ENCODE results near the gene RINT1.

Gene RINT1

GRCh38 chr7:105538339-105538738, 6.3 kb downstream of the RINT1 start:
- no peak overlapping the region for H3K4me3 ChIP-seq (ENCODE audit: low read length)
- no peak overlapping the region for H3K9ac ChIP-seq (ENCODE audit: low read length)
- H3K36me3 ChIP-seq (ENCODE audit: control insufficient read depth, insufficient read depth, low read length, severe bottlenecking) = peaks cover 76% of the 10 kb centered on the region
- no peaks in the 10 kb centered on the region for H3K9me3 ChIP-seq (ENCODE audit: control insufficient read depth, low read length)
- H3K4me1 ChIP-seq (ENCODE audit: control insufficient read depth, insufficient read depth, low read length) = peaks cover 4% of the 10 kb centered on the region
- no peak for DNase-seq (ENCODE audit: low read depth)
- no peaks in the 10 kb centered on the region for H3K27me3 ChIP-seq (replicated peaks; ENCODE audit: control insufficient read depth, insufficient read depth, low read length)

GRCh38 chr7:105559926-105560325, 27.9 kb downstream of the RINT1 start:
- H3K4me3 ChIP-seq (ENCODE audit: low read length) = no peak overlapping the region
- H3K4me1 ChIP-seq (ENCODE audit: control insufficient read depth, insufficient read depth, low read length) = no peaks in the 10 kb centered on the region
- no peaks in the 10 kb centered on the region for H3K27me3 ChIP-seq (replicated peaks; ENCODE audit: control insufficient read depth, insufficient read depth, low read length)
- no peaks in the 10 kb centered on the region for H3K9me3 ChIP-seq (ENCODE audit: control insufficient read depth, low read length)
- H3K9ac ChIP-seq (ENCODE audit: low read length) = no peak overlapping the region
- DNase-seq (ENCODE audit: low read depth) = no peak
- peaks cover 81% of the 10 kb centered on the region for H3K36me3 ChIP-seq (ENCODE audit: control insufficient read depth, insufficient read depth, low read length, severe bottlenecking)

- Histone ChIP-seq H3K4me3 (ENCODE audit: low read length) (no peak overlapping the region), H3K36me3 (ENCODE audit: control insufficient read depth, insufficient read depth, low read length, severe bottlenecking) (peaks cover 83% of the 10 kb centered on the region), H3K9me3 (ENCODE audit: control insufficient read depth, low read length) (no peaks in the 10 kb centered on the region), H3K4me1 (ENCODE audit: control insufficient read depth, insufficient read depth, low read length) (no peaks in the 10 kb centered on the region), H3K9ac (ENCODE audit: low read length) (no peak overlapping the region), H3K27me3 (replicated peaks; ENCODE audit: control insufficient read depth, insufficient read depth, low read length) (no peaks in the 10 kb centered on the region)
- DNase-seq (ENCODE audit: low read depth) = no peak
Observed at GRCh38 chr7:105565190-105565589, 33.2 kb downstream of the RINT1 start.

DNA sequence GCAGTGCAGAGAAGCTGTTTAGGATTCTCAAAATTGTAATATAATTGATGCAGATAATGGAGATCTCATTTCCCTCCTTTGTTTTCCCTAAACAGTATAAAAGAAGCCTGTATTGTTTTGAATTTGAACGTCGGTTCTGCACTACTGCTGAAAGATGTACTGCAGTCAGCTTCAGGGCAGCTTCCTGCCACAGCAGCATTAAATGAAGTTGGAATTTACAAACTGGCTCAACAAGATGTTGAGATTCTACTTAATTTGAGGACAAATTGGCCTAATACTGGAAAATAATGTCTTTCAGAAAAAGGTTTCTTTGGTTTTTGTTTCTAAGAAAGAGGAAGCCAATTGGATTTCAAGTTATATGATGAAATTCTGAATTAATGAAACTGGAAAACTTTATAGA, 35.0 kb downstream of the RINT1 start:
- H3K36me3 ChIP-seq (ENCODE audit: control insufficient read depth, insufficient read depth, low read length, severe bottlenecking) = peaks cover 70% of the 10 kb centered on the region

DNA sequence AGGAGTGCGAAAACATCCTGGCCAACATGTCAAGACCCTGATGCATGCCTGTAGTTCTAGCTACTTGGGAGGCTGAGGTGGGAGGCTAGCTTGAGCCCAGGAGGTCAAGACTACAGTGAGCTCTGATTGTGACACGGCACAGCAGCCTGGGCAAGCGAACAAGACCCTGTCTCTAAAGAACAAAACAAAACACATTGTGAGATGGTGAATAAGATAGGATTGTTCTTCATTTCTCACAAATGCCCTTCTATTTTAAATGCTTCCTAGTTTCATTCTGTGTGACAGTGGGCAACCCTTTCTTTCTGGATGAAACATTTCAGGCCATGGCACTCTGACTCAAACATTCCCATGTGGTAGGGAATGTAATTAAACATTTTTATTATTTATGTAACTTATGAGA, 35.8 kb downstream of the RINT1 start:
- Histone ChIP-seq H3K27me3 (replicated peaks; ENCODE audit: control insufficient read depth, insufficient read depth, low read length) (no peaks in the 10 kb centered on the region), H3K9me3 (ENCODE audit: control insufficient read depth, low read length) (no peaks in the 10 kb centered on the region), H3K36me3 (ENCODE audit: control insufficient read depth, insufficient read depth, low read length, severe bottlenecking) (peaks cover 64% of the 10 kb centered on the region), H3K4me1 (ENCODE audit: control insufficient read depth, insufficient read depth, low read length) (peaks cover 13% of the 10 kb centered on the region), H3K4me3 (ENCODE audit: low read length) (no peak overlapping the region), H3K9ac (ENCODE audit: low read length) (no peak overlapping the region)
- no peak for DNase-seq (ENCODE audit: low read depth)

More for the DNA sequence above, 35.0 kb downstream of the RINT1 start:
- Histone ChIP-seq H3K4me1 (ENCODE audit: control insufficient read depth, insufficient read depth, low read length) (peaks cover 13% of the 10 kb centered on the region), H3K4me3 (ENCODE audit: low read length) (no peak overlapping the region), H3K27me3 (replicated peaks; ENCODE audit: control insufficient read depth, insufficient read depth, low read length) (no peaks in the 10 kb centered on the region), H3K9me3 (ENCODE audit: control insufficient read depth, low read length) (no peaks in the 10 kb centered on the region), H3K9ac (ENCODE audit: low read length) (no peak overlapping the region)
- DNase-seq (ENCODE audit: low read depth) = no peak

DNA sequence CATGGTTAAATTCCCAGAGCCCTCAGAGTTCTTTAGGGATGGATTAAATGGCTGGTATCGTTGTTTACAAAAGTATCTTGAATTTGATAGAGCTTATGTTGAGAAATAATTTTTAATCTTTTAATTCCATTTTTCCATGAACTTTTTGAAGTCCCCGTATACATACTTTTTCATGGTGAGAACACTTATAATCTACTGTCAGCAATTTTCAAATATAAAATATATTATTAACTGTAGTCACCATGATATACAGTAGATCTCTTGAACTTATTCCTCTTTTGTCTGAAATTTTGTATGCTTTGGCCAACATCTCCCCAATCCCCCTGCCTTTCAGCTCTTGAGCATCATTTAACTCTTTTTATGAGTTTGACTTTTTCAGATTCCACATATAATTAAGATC, 39.9 kb downstream of the RINT1 start:
- no peak overlapping the region for H3K9ac ChIP-seq (ENCODE audit: low read length)
- no peaks in the 10 kb centered on the region for H3K9me3 ChIP-seq (ENCODE audit: control insufficient read depth, low read length)
- H3K4me3 ChIP-seq (ENCODE audit: low read length) = no peak overlapping the region
- peaks cover 13% of the 10 kb centered on the region for H3K4me1 ChIP-seq (ENCODE audit: control insufficient read depth, insufficient read depth, low read length)
- no peak for DNase-seq (ENCODE audit: low read depth)
- H3K36me3 ChIP-seq (ENCODE audit: control insufficient read depth, insufficient read depth, low read length, severe bottlenecking) = peaks cover 26% of the 10 kb centered on the region
- no peaks in the 10 kb centered on the region for H3K27me3 ChIP-seq (replicated peaks; ENCODE audit: control insufficient read depth, insufficient read depth, low read length)

GRCh38 chr7:105577251-105577650, 45.2 kb downstream of the RINT1 start:
- no peak overlapping the region for H3K9ac ChIP-seq (ENCODE audit: low read length)
- peak; percentile 58 for DNase-seq (ENCODE audit: low read depth)
- no peaks in the 10 kb centered on the region for H3K27me3 ChIP-seq (replicated peaks; ENCODE audit: control insufficient read depth, insufficient read depth, low read length)
- H3K9me3 ChIP-seq (ENCODE audit: control insufficient read depth, low read length) = no peaks in the 10 kb centered on the region
- H3K4me1 ChIP-seq (ENCODE audit: control insufficient read depth, insufficient read depth, low read length) = peaks cover 8% of the 10 kb centered on the region
- H3K36me3 ChIP-seq (ENCODE audit: control insufficient read depth, insufficient read depth, low read length, severe bottlenecking) = no peaks in the 10 kb centered on the region
- H3K4me3 ChIP-seq (ENCODE audit: low read length) = no peak overlapping the region

DNA sequence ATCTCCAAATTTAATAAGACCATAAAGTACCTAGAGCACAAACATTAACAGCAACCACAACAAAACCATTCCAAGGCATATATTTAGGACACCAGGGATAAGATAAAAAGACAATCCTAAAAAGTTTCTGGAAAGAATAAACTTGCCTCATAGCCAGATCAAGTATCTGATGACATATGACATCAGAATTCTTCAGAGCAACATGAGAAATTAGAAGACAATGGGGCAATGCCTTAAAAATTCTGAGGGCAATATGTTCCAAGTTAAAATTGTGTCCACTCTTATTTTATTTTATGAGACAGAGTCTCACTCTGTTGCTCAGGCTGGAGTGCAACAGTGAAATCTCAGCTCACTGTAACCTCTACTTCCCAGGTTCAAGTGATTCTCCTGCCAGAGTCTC, 46.5 kb downstream of the RINT1 start:
- DNase-seq (ENCODE audit: low read depth) = peak; percentile 76
- no peak overlapping the region for H3K9ac ChIP-seq (ENCODE audit: low read length)
- H3K4me1 ChIP-seq (ENCODE audit: control insufficient read depth, insufficient read depth, low read length) = peaks cover 8% of the 10 kb centered on the region
- no peaks in the 10 kb centered on the region for H3K36me3 ChIP-seq (ENCODE audit: control insufficient read depth, insufficient read depth, low read length, severe bottlenecking)
- no peaks in the 10 kb centered on the region for H3K9me3 ChIP-seq (ENCODE audit: control insufficient read depth, low read length)
- H3K27me3 ChIP-seq (replicated peaks; ENCODE audit: control insufficient read depth, insufficient read depth, low read length) = no peaks in the 10 kb centered on the region
- no peak overlapping the region for H3K4me3 ChIP-seq (ENCODE audit: low read length)

DNA sequence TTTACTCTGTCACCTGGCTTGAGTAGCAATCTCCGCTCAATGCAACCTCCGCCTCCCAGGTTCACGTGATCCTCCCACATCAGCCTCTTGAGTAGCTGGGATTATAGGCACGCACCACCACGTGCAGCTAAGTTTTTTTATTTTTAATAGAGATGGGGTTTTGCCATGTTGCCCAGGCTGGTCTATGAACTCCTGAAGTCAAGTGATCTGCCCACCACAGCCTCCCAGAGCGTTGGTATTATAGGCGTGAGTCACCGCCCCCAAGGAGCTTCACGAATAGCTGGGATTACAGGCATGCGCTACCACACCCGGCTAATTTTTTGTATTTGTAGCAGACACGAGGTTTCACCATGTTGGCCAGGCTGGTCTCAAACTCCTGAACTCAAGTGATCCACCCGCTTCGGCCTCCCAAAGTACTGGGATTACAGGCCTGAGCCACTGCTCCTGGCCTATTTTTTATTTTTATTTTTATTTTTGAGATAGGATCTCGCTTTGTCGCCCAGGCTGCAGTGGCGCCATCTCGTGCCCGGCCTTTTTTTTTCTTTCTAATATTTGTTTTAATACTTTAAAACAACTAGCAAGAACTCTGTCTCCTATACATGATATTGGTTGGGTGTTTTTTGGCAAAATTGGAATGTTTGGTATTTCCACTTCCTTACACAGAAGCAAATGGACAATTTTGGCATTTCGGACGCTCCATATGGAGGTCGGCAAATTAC, 48.2 kb downstream of the RINT1 start:
- peaks cover 8% of the 10 kb centered on the region for H3K4me1 ChIP-seq (ENCODE audit: control insufficient read depth, insufficient read depth, low read length)
- no peak overlapping the region for H3K9ac ChIP-seq (ENCODE audit: low read length)
- no peak for DNase-seq (ENCODE audit: low read depth)
- no peaks in the 10 kb centered on the region for H3K36me3 ChIP-seq (ENCODE audit: control insufficient read depth, insufficient read depth, low read length, severe bottlenecking)
- no peaks in the 10 kb centered on the region for H3K9me3 ChIP-seq (ENCODE audit: control insufficient read depth, low read length)
- no peaks in the 10 kb centered on the region for H3K27me3 ChIP-seq (replicated peaks; ENCODE audit: control insufficient read depth, insufficient read depth, low read length)
- H3K4me3 ChIP-seq (ENCODE audit: low read length) = no peak overlapping the region

DNA sequence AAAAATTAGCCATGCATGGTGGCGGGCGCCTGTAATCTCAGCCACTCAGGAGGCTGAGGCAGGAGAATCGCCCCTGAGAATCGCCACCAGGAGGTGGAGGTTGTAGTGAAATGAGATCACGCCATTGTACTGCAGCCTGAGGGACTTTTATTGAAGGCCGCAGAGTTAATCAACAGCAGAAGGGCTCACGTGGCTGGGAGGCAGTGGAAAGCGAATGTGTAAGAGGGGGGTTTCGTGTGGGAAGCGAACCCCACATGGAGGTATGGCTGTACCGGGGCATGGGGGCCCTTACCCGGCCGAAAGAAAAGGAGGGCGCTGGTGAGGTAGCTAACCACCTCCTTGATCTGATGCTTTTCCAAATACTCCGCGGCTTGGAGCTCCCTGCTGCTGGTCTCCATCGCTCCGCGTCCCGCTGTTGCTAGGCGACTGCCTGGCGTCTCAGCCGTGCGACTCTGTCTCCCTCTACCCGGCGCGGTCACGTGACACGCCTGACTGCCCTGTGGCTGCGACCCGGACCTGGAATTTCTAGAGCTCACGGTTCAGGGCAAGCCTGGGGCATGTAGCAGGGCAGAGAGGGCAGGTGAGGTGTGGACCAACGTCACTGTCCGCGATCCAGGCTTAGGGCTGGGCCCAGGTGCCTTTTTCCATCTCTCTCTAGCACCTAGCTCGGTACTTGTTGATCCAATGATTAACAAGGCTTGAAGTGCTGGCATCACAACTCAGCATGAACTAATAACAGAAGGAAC, 49.2 kb downstream of the RINT1 start, which contains the start of gene EFCAB10:
TSS of gene EFCAB10 (minus strand) at position 428 of the 746 bp plus-strand sequence. CDS start at position 398, 30 bp downstream.
- Histone ChIP-seq H3K4me1 (ENCODE audit: control insufficient read depth, insufficient read depth, low read length) (peaks cover 8% of the 10 kb centered on the region), H3K4me3 (ENCODE audit: low read length) (peak within 1 kb of the TSS; percentile 64), H3K36me3 (ENCODE audit: control insufficient read depth, insufficient read depth, low read length, severe bottlenecking) (no peaks in the 10 kb centered on the region), H3K9me3 (ENCODE audit: control insufficient read depth, low read length) (no peaks in the 10 kb centered on the region), H3K9ac (ENCODE audit: low read length) (no peak within 1 kb of the TSS), H3K27me3 (replicated peaks; ENCODE audit: control insufficient read depth, insufficient read depth, low read length) (no peaks in the 10 kb centered on the region)
- DNase-seq (ENCODE audit: low read depth) = peak; percentile 39

DNA sequence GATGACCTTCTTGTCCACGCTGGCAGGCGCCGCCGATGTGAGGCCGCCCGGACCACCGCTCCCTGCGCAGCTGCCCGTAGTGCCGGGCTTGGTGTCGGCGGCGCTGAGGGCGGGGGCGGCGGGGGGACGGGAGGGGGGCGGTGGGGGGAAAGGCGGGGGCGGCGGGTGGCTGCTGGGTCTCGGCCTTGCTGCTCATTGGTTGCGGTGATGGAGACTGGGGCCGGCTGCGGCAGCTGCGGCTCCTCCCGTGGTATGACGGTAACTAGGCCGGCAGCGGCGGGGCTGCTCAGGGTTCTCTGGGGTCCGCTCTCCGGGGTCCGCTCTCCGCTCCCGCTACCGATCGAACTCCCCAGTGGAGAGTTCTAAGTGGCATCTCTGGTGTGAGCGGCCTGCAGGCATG, 51.1 kb downstream of the RINT1 start:
- Histone ChIP-seq H3K4me3 (ENCODE audit: low read length) (no peak overlapping the region), H3K27me3 (replicated peaks; ENCODE audit: control insufficient read depth, insufficient read depth, low read length) (no peaks in the 10 kb centered on the region), H3K4me1 (ENCODE audit: control insufficient read depth, insufficient read depth, low read length) (peaks cover 8% of the 10 kb centered on the region), H3K36me3 (ENCODE audit: control insufficient read depth, insufficient read depth, low read length, severe bottlenecking) (no peaks in the 10 kb centered on the region), H3K9ac (ENCODE audit: low read length) (no peak overlapping the region), H3K9me3 (ENCODE audit: control insufficient read depth, low read length) (no peaks in the 10 kb centered on the region)
- DNase-seq (ENCODE audit: low read depth) = no peak
